Thymus (tissue), 11 donors: ENCODE measurements around the gene AWAT2. TPM values are rescaled to one million over a fixed set of nuclear protein-coding genes. Genes with fewer than 3 reads are reported as not detected.
"Not testable (repeated sequence)": the region's sequence is repeated elsewhere in the genome, so short reads cannot be mapped to it uniquely, and the experiment has no call there.

Experiments
- DNase-seq, 9 donors: peaks; one replicate each; pipeline ENCODE4 v3.0.0-alpha.2; 2013; ENCODE audit warnings: low spot score in 9 of 9, low read depth in 6 of 9, missing footprints in 1 of 9
- H3K27ac ChIP-seq, 2 donors: one replicate each; pipeline ENCODE4 v1.5.1; 2013; ENCODE audit warnings: control low read depth in 1 of 2, low read depth in 1 of 2, low read length in 1 of 2, mild to moderate bottlenecking in 1 of 2, moderate library complexity in 1 of 2
- H3K27me3 ChIP-seq, 2 donors: one replicate each; pipeline ENCODE4 v1.5.1; 2013; ENCODE audit warnings: low read length in 1 of 2; ENCODE audit not compliant: control insufficient read depth in 2 of 2, insufficient read depth in 1 of 2
- H3K36me3 ChIP-seq, 2 donors: one replicate each; pipeline ENCODE4 v1.5.1; 2013; ENCODE audit warnings: low read length in 1 of 2, mild to moderate bottlenecking in 1 of 2, moderate library complexity in 1 of 2; ENCODE audit not compliant: control insufficient read depth in 2 of 2, insufficient read depth in 2 of 2
- H3K4me1 ChIP-seq, 2 donors: one replicate each; pipeline ENCODE4 v1.5.1; 2013; ENCODE audit warnings: low read length in 2 of 2; ENCODE audit not compliant: control insufficient read depth in 2 of 2, insufficient read depth in 2 of 2
- H3K4me3 ChIP-seq, 2 donors: one replicate each; pipeline ENCODE4 v1.5.1; 2013; ENCODE audit warnings: low read length in 2 of 2, control low read depth in 1 of 2, mild to moderate bottlenecking in 1 of 2
- H3K9me3 ChIP-seq, 2 donors: one replicate each; pipeline ENCODE4 v1.5.1; 2013; ENCODE audit warnings: low read length in 1 of 2, mild to moderate bottlenecking in 1 of 2; ENCODE audit not compliant: control insufficient read depth in 2 of 2, insufficient read depth in 1 of 2
- WGBS: extraction: QIAGEN DNeasy Blood & Tissue Kit; methylation state at CpG from one replicate; pipeline ENCODE4 v1.1.7; 2013; 5-methylcytosine and 5-hydroxymethylcytosine counted together
- polyA plus RNA-seq: library from polyadenylated mRNA; stranded (reverse); fragments of 200-250 nt; gene quantifications from one replicate; pipeline ENCODE4 v1.2.3, GENCODE V29; 2013
- total RNA-seq: library from RNA; stranded (reverse); fragments of 120-200 nt; gene quantifications from one replicate; pipeline ENCODE4 v1.2.4, GENCODE V29; 2013
- donor health status: healthy.

AWAT2 gene
- total and polyA plus RNA-seq, 2 donors = 0.05 to 0.11 TPM

- Histone ChIP-seq H3K4me1 (no peaks in the 10 kb centered on the region), H3K27ac (no peak overlapping the region), H3K27me3 (no peaks in the 10 kb centered on the region), H3K4me3 (no peak overlapping the region), H3K9me3 (no peaks in the 10 kb centered on the region), H3K36me3 (no peaks in the 10 kb centered on the region)
- WGBS = 87% methylated on average over 2 of the region's 2 CpGs
- DNase-seq = no peak
Measured at GRCh38 chrX:70009970-70010369, 39.8 kb downstream of the AWAT2 start.

- H3K9me3 ChIP-seq = no peaks in the 10 kb centered on the region
- no peaks in the 10 kb centered on the region for H3K36me3 ChIP-seq
- no peaks in the 10 kb centered on the region for H3K4me1 ChIP-seq
- H3K4me3 ChIP-seq = no peak overlapping the region
- no peak overlapping the region for H3K27ac ChIP-seq
- no peaks in the 10 kb centered on the region for H3K27me3 ChIP-seq
- DNase-seq = no peak
Measured at GRCh38 chrX:70009049-70009448, 40.7 kb downstream of the AWAT2 start.

DNA sequence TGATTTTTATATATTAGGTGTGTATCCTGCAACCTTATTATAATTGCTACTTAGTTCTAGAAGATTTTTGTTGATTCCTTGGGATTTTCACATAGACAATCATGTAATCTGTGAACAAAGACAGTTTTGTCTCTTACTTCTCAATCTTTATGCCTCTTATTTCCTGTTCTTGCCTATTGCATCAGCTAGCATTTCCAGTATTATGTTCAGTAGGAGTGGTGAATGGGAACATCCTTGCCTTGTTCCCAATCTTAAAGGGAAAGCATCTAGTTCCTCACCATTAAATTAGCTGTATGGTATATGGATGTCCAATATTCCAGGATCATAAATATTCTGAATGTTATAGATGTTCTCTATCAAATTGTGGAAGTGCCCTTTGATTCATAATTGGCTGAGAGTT is 41.8 kb downstream of the AWAT2 start:
- DNase-seq = no peak
- Histone ChIP-seq H3K4me3 (no peak overlapping the region), H3K9me3 (no peaks in the 10 kb centered on the region), H3K36me3 (no peaks in the 10 kb centered on the region), H3K27ac (no peak overlapping the region), H3K4me1 (no peaks in the 10 kb centered on the region), H3K27me3 (no peaks in the 10 kb centered on the region)

GRCh38 chrX:70001708-70002341 is 47.9 kb downstream of the AWAT2 start:
- WGBS = 94% methylated on average over 3 of the region's 3 CpGs
- Histone ChIP-seq H3K27me3 (no peaks in the 10 kb centered on the region), H3K4me3 (no peak overlapping the region), H3K36me3 (no peaks in the 10 kb centered on the region), H3K4me1 (no peaks in the 10 kb centered on the region), H3K27ac (no peak overlapping the region), H3K9me3 (no peaks in the 10 kb centered on the region)
- no peak for DNase-seq

GRCh38 chrX:70001269-70001668 is 48.5 kb downstream of the AWAT2 start:
- Histone ChIP-seq H3K4me3 (no peak overlapping the region), H3K27me3 (no peaks in the 10 kb centered on the region), H3K9me3 (no peaks in the 10 kb centered on the region), H3K27ac (no peak overlapping the region), H3K4me1 (no peaks in the 10 kb centered on the region), H3K36me3 (no peaks in the 10 kb centered on the region)
- WGBS = 77% methylated on average over 2 of the region's 2 CpGs
- no peak for DNase-seq

- DNase-seq, H3K9me3 ChIP-seq, H3K4me3 ChIP-seq, H3K27ac ChIP-seq, H3K27me3 ChIP-seq, H3K36me3 ChIP-seq, H3K4me1 ChIP-seq: not testable (repeated sequence)
Measured at GRCh38 chrX:69998299-69998698, 51.4 kb downstream of the AWAT2 start.

DNA sequence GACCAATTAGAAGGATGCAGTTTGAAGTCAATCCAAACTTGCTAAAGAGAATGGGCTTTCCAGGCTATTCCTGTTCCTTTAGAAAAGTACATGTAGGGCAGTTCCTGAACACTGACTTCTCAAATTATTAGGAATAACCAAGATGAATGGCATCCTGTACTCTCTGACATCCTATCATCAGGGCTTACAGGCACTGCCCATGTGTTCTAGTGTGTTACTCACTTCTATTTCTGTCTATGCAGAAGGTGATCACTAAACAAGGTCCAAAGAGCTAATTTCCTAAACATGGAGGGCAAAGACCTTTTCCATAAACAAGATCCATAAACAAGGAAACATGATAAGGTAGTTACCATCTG is 53.6 kb downstream of the AWAT2 start:
- no peaks in the 10 kb centered on the region for H3K36me3 ChIP-seq
- no peak overlapping the region for H3K4me3 ChIP-seq
- H3K4me1 ChIP-seq = no peaks in the 10 kb centered on the region
- H3K27me3 ChIP-seq = no peaks in the 10 kb centered on the region
- DNase-seq = no peak
- H3K9me3 ChIP-seq = no peaks in the 10 kb centered on the region
- H3K27ac ChIP-seq = no peak overlapping the region

GRCh38 chrX:69995362-69996112 is 54.2 kb downstream of the AWAT2 start:
- 96% methylated on average over 2 of the region's 2 CpGs for WGBS

GRCh38 chrX:69993494-69993893 is 56.2 kb downstream of the AWAT2 start:
- no peak for DNase-seq
- no peaks in the 10 kb centered on the region for H3K9me3 ChIP-seq
- no peaks in the 10 kb centered on the region for H3K4me1 ChIP-seq

More at GRCh38 chrX:69995362-69996112, 54.2 kb downstream of the AWAT2 start:
- no peaks in the 10 kb centered on the region for H3K36me3 ChIP-seq
- no peaks in the 10 kb centered on the region for H3K27me3 ChIP-seq
- no peak for DNase-seq
- H3K27ac ChIP-seq = no peak overlapping the region
- H3K4me1 ChIP-seq = no peaks in the 10 kb centered on the region
- H3K9me3 ChIP-seq = no peaks in the 10 kb centered on the region
- no peak overlapping the region for H3K4me3 ChIP-seq

More at GRCh38 chrX:69993494-69993893, 56.2 kb downstream of the AWAT2 start:
- Histone ChIP-seq H3K36me3 (no peaks in the 10 kb centered on the region), H3K27ac (no peak overlapping the region), H3K27me3 (no peaks in the 10 kb centered on the region), H3K4me3 (no peak overlapping the region)
